Ovary (tissue), 9 donors: ENCODE results near the gene CDH1. TPM values are rescaled to one million over a fixed set of nuclear protein-coding genes. Genes with fewer than 3 reads are reported as not detected.

Source experiments
- DNase-seq, 5 donors: peaks; one replicate each; pipeline ENCODE4 v3.0.0-alpha.2; 2019 to 2020
- H3K27ac ChIP-seq, 2 donors: fragments of 200-600 bp; one replicate each; pipeline versions ENCODE4 v1.5.1 to v1.8.0; 2019 to 2022
- H3K27me3 ChIP-seq: fragments of 200-600 bp; one replicate; pipeline ENCODE4 v1.8.0; 2022
- H3K36me3 ChIP-seq: fragments of 200-600 bp; sonication (generic); one replicate; pipeline ENCODE4 v1.5.1; 2019
- H3K4me1 ChIP-seq: one replicate; pipeline ENCODE4 v1.8.1; 2013; ENCODE audit warnings: mild to moderate bottlenecking, moderate library complexity; ENCODE audit not compliant: insufficient read depth
- H3K4me3 ChIP-seq: fragments of 200-600 bp; sonication (generic); one replicate; pipeline ENCODE4 v1.5.1; 2017
- H3K9me3 ChIP-seq, 2 donors: fragments of 200-600 bp in 1 of 2; sonication (generic) in 1 of 2; one replicate each; pipeline versions ENCODE4 v1.5.1 to v1.8.1; 2013 to 2019; ENCODE audit warnings: mild to moderate bottlenecking in 1 of 2, moderate library complexity in 1 of 2
- EP300 ChIP-seq: sonication (generic); formaldehyde crosslinking; IDR thresholded peaks from one replicate; pipeline ENCODE4 v1.6.1; 2017; ENCODE audit warnings: antibody characterized with exemption
- POLR2A ChIP-seq: fragments of 450-650 bp; IDR thresholded peaks from one replicate; pipeline ENCODE4 v1.6.1; 2017; ENCODE audit warnings: antibody characterized with exemption, mild to moderate bottlenecking, moderate library complexity
- WGBS, 3 donors: extraction: QIAGEN DNeasy Blood & Tissue Kit in 1 of 3; methylation state at CpG; one replicate each; pipeline versions ENCODE4 v1.1.5 to v1.1.7; 2013 to 2017; 5-methylcytosine and 5-hydroxymethylcytosine counted together
- intact Hi-C, 4 donors: fragments of 100-400 bp; cut with DNase I; formaldehyde crosslinking; loops; one replicate each; pipeline versions ENCODE4 v1.11.0 to v1.15.1; 2022 to 2023
- polyA plus RNA-seq, 2 donors: library from polyadenylated mRNA; stranded (reverse); fragments of 200-250 nt in 1 of 2; fragments of 350-450 nt in 1 of 2; fragmentation: Illumina TruSeq in 1 of 2; extraction: RNeasy Lipid Tissue Mini Kit (QIAGEN cat#74804) in 1 of 2; gene quantifications; one replicate each; pipeline ENCODE4 v1.2.3, GENCODE V29; 2013 to 2014
- total RNA-seq, 7 donors: library from RNA; depleted of rRNA in 2 of 7; stranded (reverse); fragments of >200 nt in 2 of 7; fragmentation: NEBNext Ultra II Directional in 3 of 7; extraction: Animal tissue kit (Norgen Biotek cat#: 25700) in 3 of 7; gene quantifications; one replicate each; pipeline versions ENCODE4 v1.1.0 to v1.2.4, GENCODE V29; 2016 to 2023
- TF ChIP-seq, protein P1 (sequence below), 3 donors: fragments of 450-650 bp in 2 of 3; fragments of 200-600 bp in 1 of 3; IDR thresholded peaks; one replicate each; pipeline versions ENCODE4 v1.5.1 to v1.8.0; 2016 to 2022; ENCODE audit warnings: antibody characterized with exemption in 3 of 3, mild to moderate bottlenecking in 1 of 3
- donor health status: DM: no; HTN: no; CAD: no; lungs with moderate emphysema.
- donor health status: DM: no; HTN: no; CAD: no.
- donor health status: Bipolar disorder and iron deficiency.
- donor health status: DM: yes; HTN: yes; CAD: no.
- donor health status: DM: no; HTN: no; CAD: no.
- donor health status: DM: yes; HTN: yes; CAD: no.

CDH1 gene
- total and polyA plus RNA-seq, 9 donors: 1.1 to 118 (median 9.1) TPM

DNA sequence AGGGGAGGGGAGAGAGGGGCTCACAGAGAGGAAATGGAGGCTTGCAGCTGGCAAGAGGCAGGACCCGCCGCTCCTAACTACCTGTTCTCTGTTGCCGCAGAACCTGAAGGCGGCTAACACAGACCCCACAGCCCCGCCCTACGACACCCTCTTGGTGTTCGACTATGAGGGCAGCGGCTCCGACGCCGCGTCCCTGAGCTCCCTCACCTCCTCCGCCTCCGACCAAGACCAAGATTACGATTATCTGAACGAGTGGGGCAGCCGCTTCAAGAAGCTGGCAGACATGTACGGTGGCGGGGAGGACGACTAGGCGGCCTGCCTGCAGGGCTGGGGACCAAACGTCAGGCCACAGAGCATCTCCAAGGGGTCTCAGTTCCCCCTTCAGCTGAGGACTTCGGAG is 39.0 kb upstream of the CDH1 start:
- DNase-seq: no peak
- no peaks in the 10 kb centered on the region for H3K4me1 ChIP-seq
- H3K4me3 ChIP-seq: no peak overlapping the region
- no peak overlapping the region for H3K27ac ChIP-seq
- TF ChIP-seq, protein P1, sequence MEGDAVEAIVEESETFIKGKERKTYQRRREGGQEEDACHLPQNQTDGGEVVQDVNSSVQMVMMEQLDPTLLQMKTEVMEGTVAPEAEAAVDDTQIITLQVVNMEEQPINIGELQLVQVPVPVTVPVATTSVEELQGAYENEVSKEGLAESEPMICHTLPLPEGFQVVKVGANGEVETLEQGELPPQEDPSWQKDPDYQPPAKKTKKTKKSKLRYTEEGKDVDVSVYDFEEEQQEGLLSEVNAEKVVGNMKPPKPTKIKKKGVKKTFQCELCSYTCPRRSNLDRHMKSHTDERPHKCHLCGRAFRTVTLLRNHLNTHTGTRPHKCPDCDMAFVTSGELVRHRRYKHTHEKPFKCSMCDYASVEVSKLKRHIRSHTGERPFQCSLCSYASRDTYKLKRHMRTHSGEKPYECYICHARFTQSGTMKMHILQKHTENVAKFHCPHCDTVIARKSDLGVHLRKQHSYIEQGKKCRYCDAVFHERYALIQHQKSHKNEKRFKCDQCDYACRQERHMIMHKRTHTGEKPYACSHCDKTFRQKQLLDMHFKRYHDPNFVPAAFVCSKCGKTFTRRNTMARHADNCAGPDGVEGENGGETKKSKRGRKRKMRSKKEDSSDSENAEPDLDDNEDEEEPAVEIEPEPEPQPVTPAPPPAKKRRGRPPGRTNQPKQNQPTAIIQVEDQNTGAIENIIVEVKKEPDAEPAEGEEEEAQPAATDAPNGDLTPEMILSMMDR (IDR thresholded peaks at IDR 0.05): no peak
- TF ChIP-seq POLR2A (no peak), EP300 (no peak)
- H3K27me3 ChIP-seq: no peaks in the 10 kb centered on the region
- WGBS, 3 donors: 81 to 89% (median 84%) methylated on average over 23 of the region's 23 CpGs
- intact Hi-C loops: loop anchor here in 1 of 4 donors (10.0 kb wide), 1 partner anchor 103 kb away; no protein-coding TSS in a partner anchor
- no peaks in the 10 kb centered on the region for H3K36me3 ChIP-seq
- no peaks in the 10 kb centered on the region for H3K9me3 ChIP-seq

DNA sequence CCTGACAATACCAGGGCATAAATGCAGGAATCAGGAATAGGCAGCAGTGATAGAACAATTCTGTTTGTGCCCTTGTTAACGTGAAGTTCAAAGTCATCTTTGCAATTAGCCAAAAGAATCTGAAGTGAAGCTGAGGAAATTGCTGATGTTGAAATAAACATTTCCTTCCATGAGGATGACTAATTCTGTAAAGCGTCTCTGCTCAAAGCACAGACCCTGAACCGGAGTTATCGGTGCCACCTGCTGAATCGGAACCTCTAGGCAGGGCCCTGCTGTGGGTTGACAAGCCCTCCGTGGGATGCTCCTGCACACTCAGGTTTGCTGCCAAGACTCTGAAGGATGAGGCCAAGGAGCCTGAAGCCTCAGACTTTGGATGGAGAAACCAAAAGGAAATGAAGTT is 37.0 kb upstream of the CDH1 start:
- intact Hi-C loops: no loop called here
- H3K4me3 ChIP-seq: no peak overlapping the region
- H3K4me1 ChIP-seq: no peaks in the 10 kb centered on the region
- 3 to 9% (median 4%) methylated on average over 6 of the region's 6 CpGs for WGBS, 3 donors
- peak in 4 of 5 donors; percentile 30 to 51 (median 46) for DNase-seq
- no peaks in the 10 kb centered on the region for H3K36me3 ChIP-seq
- TF ChIP-seq, protein P1 (IDR thresholded peaks at IDR 0.05): no peak
- no peak for TF ChIP-seq EP300
- TF ChIP-seq POLR2A: no peak
- no peaks in the 10 kb centered on the region for H3K27me3 ChIP-seq
- H3K9me3 ChIP-seq: no peaks in the 10 kb centered on the region
- no peak overlapping the region for H3K27ac ChIP-seq

GRCh38 chr16:68700831-68701230 is 36.3 kb upstream of the CDH1 start:
- H3K27ac ChIP-seq: no peak overlapping the region
- WGBS, 3 donors: 67 to 79% (median 76%) methylated on average over 5 of the region's 5 CpGs
- no peaks in the 10 kb centered on the region for H3K9me3 ChIP-seq
- no peak overlapping the region for H3K4me3 ChIP-seq
- TF ChIP-seq POLR2A (no peak), EP300 (no peak)
- TF ChIP-seq, protein P1 (IDR thresholded peaks at IDR 0.05): no peak
- no peaks in the 10 kb centered on the region for H3K4me1 ChIP-seq
- no peaks in the 10 kb centered on the region for H3K27me3 ChIP-seq
- H3K36me3 ChIP-seq: no peaks in the 10 kb centered on the region
- intact Hi-C loops: no loop called here
- no peak for DNase-seq

DNA sequence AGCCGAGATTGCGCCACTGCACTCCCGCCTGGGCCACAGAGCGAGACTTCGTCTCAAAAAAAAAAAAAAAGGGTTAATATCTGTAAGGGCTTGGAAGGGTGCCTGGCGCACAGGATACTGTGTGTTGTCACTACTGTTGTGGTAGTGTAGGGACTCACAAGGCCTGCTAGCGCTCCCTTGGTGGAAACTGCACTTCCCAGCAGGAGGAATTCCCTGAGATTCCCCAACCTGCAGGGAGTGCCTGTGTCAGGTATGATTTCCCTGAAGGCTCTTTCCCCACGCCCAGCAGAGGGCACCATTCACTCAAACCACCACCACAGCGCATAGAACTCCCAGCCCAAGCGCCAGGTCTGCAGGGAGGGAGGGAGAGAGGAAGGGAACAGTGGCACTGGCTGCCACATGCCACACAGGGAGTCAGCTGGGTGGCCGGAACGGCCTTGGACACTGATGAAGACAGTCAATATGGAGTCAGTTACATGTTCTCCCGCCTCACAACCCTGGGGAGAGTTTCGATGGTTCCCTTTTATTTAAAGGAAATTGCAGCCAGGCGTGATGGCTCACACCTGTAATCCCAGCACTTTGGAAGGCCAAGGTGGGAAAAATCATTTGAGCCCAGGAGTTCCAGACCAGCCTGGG is 32.7 kb upstream of the CDH1 start:
- no peaks in the 10 kb centered on the region for H3K36me3 ChIP-seq
- no peaks in the 10 kb centered on the region for H3K4me1 ChIP-seq
- no peak overlapping the region for H3K27ac ChIP-seq
- TF ChIP-seq, protein P1 (IDR thresholded peaks at IDR 0.05): peak in 2 of 3 donors; percentile 18 to 49
- no peak for TF ChIP-seq POLR2A
- TF ChIP-seq EP300: no peak
- no peaks in the 10 kb centered on the region for H3K9me3 ChIP-seq
- H3K27me3 ChIP-seq: no peaks in the 10 kb centered on the region
- WGBS, 3 donors: 59 to 61% (median 60%) methylated on average over 15 of the region's 15 CpGs
- peak; percentile 52 to 68 (median 61) for DNase-seq
- no peak overlapping the region for H3K4me3 ChIP-seq
- intact Hi-C loops: no loop called here
